Testis (tissue), 3 donors: ENCODE measurements around the gene ANTXR2. TPM values are rescaled to one million over a fixed set of nuclear protein-coding genes. Genes with fewer than 3 reads are reported as not detected.
"Not testable (repeated sequence)": the region's sequence is repeated elsewhere in the genome, so short reads cannot be mapped to it uniquely, and the experiment has no call there.

Source experiments
- DNase-seq: peaks from one replicate; pipeline ENCODE4 v3.0.0-alpha.2; 2019
- H3K27ac ChIP-seq, 2 donors: fragments of 200-600 bp; sonication (generic); one replicate each; pipeline ENCODE4 v1.5.1; 2019
- H3K27me3 ChIP-seq: fragments of 200-600 bp; sonication (generic); one replicate; pipeline ENCODE4 v1.5.1; 2019
- H3K36me3 ChIP-seq: fragments of 200-600 bp; sonication (generic); one replicate; pipeline ENCODE4 v1.5.1; 2017; ENCODE audit warnings: low read depth; ENCODE audit errors: missing control alignments
- H3K4me1 ChIP-seq: fragments of 200-600 bp; sonication (generic); one replicate; pipeline ENCODE4 v1.5.1; 2019
- H3K4me3 ChIP-seq, 2 donors: fragments of 200-600 bp; sonication (generic); one replicate each; pipeline ENCODE4 v1.5.1; 2017 to 2019
- H3K9me3 ChIP-seq: fragments of 200-600 bp; sonication (generic); one replicate; pipeline ENCODE4 v1.5.1; 2017
- POLR2A ChIP-seq: fragments of 450-650 bp; IDR thresholded peaks from one replicate; pipeline ENCODE4 v1.6.1; 2017; ENCODE audit warnings: antibody characterized with exemption, mild to moderate bottlenecking, moderate library complexity
- WGBS, 2 donors: methylation state at CpG; one replicate each; pipeline ENCODE4 v1.1.5; 2018; 5-methylcytosine and 5-hydroxymethylcytosine counted together
- intact Hi-C: fragments of 100-400 bp; cut with DNase I; formaldehyde crosslinking; loops from one replicate; pipeline ENCODE4 v1.15.1; 2023; ENCODE audit warnings: low total_unique reads
- polyA plus RNA-seq: library from polyadenylated mRNA; stranded (reverse); fragments of 350-450 nt; fragmentation: Illumina TruSeq; extraction: RNeasy Lipid Tissue Mini Kit (QIAGEN cat#74804); gene quantifications from one replicate; pipeline ENCODE4 v1.2.3, GENCODE V29; 2014; ENCODE audit warnings: low read depth, low replicate concordance; ENCODE audit not compliant: insufficient read depth
- total RNA-seq, 2 donors: library from RNA; depleted of rRNA; stranded (reverse); fragments of >200 nt; gene quantifications; one replicate each; pipeline ENCODE4 v1.2.3, GENCODE V29; 2016
- TF ChIP-seq, protein P1 (sequence below), 3 experiments: fragments of 450-650 bp in 2 of 3; fragments of 200-600 bp in 1 of 3; sonication (generic) in 1 of 3; IDR thresholded peaks; one replicate each; pipeline ENCODE4 v1.5.1; 2016 to 2019; ENCODE audit warnings: antibody characterized with exemption in 3 of 3, mild to moderate bottlenecking in 2 of 3, moderate library complexity in 1 of 3

ANTXR2 gene
- total and polyA plus RNA-seq, 3 donors from 2014 or later: 23.8 to 30.8 (median 30.4) TPM

DNA sequence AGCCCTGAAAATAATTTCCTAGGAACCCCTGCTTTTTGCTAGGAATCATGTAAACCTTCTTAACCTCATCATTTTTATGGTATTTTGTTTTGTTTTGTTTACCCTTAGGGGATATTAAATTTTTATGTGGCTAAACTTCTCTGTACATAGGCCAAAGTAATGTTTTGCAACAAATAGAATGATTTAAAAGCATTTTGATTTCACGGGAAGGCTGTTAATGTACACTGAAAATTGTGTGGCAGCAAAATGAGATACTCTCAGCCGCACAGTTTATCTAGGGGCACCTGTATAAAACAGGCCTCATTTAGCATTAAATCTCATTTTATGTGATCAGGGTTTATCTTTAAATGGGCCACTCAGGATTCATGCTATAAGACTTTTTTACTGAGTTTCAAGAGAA lies 175.0 kb downstream of the ANTXR2 start:
- no peaks in the 10 kb centered on the region for H3K4me1 ChIP-seq
- no peak for DNase-seq
- no peak overlapping the region for H3K4me3 ChIP-seq
- intact Hi-C loops: no loop called here
- TF ChIP-seq, protein P1, sequence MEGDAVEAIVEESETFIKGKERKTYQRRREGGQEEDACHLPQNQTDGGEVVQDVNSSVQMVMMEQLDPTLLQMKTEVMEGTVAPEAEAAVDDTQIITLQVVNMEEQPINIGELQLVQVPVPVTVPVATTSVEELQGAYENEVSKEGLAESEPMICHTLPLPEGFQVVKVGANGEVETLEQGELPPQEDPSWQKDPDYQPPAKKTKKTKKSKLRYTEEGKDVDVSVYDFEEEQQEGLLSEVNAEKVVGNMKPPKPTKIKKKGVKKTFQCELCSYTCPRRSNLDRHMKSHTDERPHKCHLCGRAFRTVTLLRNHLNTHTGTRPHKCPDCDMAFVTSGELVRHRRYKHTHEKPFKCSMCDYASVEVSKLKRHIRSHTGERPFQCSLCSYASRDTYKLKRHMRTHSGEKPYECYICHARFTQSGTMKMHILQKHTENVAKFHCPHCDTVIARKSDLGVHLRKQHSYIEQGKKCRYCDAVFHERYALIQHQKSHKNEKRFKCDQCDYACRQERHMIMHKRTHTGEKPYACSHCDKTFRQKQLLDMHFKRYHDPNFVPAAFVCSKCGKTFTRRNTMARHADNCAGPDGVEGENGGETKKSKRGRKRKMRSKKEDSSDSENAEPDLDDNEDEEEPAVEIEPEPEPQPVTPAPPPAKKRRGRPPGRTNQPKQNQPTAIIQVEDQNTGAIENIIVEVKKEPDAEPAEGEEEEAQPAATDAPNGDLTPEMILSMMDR (IDR thresholded peaks at IDR 0.05): no peak
- no peak for TF ChIP-seq POLR2A
- no peaks in the 10 kb centered on the region for H3K36me3 ChIP-seq
- WGBS, 2 donors: 71 to 85% methylated on average over 2 of the region's 2 CpGs
- H3K27ac ChIP-seq: no peak overlapping the region
- H3K27me3 ChIP-seq: no peaks in the 10 kb centered on the region
- H3K9me3 ChIP-seq: no peaks in the 10 kb centered on the region

DNA sequence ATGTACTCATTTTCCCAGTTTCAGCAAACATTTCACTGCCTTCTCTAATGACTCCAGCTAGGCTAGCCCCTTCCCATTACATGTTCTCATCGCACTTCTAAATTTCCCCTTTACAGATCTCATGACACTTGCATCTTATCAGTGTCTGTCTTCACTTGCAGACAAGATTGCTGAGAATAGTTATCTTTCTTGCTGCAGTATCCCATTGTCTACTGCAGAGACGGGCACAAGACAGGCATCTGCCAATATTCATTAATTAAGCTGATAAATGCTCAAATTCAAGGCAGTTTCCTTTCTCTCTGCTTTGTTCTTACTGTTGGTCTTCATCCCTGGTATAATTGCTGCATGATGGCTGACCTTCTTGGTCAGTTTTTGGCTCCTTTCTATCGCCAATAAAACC lies 175.9 kb downstream of the ANTXR2 start:
- Histone ChIP-seq H3K27ac (no peak overlapping the region), H3K4me1 (no peaks in the 10 kb centered on the region), H3K27me3 (no peaks in the 10 kb centered on the region), H3K4me3 (no peak overlapping the region), H3K9me3 (no peaks in the 10 kb centered on the region), H3K36me3 (no peaks in the 10 kb centered on the region)
- intact Hi-C loops: no loop called here
- no peak for DNase-seq
- WGBS, 2 donors: 40 to 44% methylated on average over 3 of the region's 3 CpGs
- TF ChIP-seq, protein P1 (IDR thresholded peaks at IDR 0.05): no peak
- no peak for TF ChIP-seq POLR2A

DNA sequence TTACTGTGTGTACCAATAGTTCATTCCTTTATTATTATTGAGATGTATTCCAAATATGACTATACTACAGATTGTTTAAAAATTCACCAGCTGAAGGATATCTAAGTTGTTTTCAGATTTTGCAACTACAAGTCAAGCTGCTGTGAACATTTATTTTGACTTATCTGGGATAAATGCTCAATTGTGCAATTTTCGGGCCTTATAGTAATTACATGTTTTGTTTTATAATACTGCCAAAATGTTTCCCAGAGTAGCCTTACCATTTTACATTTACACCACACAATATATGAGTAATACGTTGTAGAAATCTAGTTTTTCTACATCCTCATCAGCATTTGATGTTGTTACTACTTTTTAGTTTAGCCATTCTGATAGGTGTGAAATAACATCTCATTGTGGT lies 179.6 kb downstream of the ANTXR2 start:
- no peaks in the 10 kb centered on the region for H3K27me3 ChIP-seq
- H3K4me1 ChIP-seq: no peaks in the 10 kb centered on the region
- no peak for TF ChIP-seq POLR2A
- TF ChIP-seq, protein P1 (IDR thresholded peaks at IDR 0.05): no peak
- no peak overlapping the region for H3K27ac ChIP-seq
- intact Hi-C loops: no loop called here
- H3K36me3 ChIP-seq: no peaks in the 10 kb centered on the region
- DNase-seq: no peak
- WGBS, 2 donors: 88 to 89% methylated on average over 2 of the region's 2 CpGs
- H3K4me3 ChIP-seq: no peak overlapping the region
- no peaks in the 10 kb centered on the region for H3K9me3 ChIP-seq

DNA sequence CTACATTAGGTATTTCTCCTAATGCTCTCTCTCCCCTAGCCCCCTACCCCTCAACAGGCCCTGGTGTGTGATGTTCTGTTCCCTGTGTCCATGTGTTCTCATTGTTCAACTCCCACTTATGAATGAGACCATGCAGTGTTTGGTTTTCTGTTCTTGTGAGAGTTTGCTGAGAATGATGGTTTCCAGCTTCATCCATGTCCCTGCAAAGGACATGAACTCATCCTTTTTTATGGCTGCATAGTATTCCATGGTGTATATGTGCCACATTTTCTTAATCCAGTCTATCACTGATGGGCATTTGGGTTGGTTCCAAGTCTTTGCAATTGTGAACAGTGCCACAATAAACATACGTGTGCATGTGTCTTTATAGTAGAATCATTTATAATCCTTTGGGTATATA lies 184.0 kb downstream of the ANTXR2 start:
- H3K36me3 ChIP-seq, H3K27me3 ChIP-seq, H3K4me1 ChIP-seq, H3K9me3 ChIP-seq, H3K4me3 ChIP-seq, H3K27ac ChIP-seq, intact Hi-C loops, DNase-seq: not testable (repeated sequence)
- WGBS, 2 donors: 95 to 100% methylated on average over 1 of the region's 1 CpG

DNA sequence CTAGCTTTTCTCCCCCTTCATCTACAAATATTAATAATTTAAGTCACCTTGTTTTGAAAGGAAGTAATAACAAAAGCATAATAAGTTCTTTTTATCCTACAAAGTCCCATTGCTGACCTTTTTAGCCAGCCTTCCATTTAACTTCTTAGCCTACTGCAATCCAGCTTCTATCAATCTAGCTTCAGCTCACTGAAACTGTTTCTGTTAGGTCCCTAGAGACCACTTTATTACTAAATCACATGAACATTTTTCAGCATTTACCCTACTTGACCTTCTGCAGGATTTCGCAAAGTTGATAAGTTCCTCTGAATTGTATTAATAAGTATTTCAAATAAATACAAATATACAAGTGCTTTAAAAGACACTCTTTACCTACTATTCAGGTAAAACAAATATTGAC lies 186.5 kb downstream of the ANTXR2 start:
- Histone ChIP-seq H3K27me3 (no peaks in the 10 kb centered on the region), H3K27ac (no peak overlapping the region), H3K9me3 (no peaks in the 10 kb centered on the region), H3K36me3 (no peaks in the 10 kb centered on the region), H3K4me3 (no peak overlapping the region), H3K4me1 (no peaks in the 10 kb centered on the region)
- DNase-seq: no peak
- intact Hi-C loops: no loop called here
- WGBS, 2 donors: 86 to 89% methylated on average over 1 of the region's 1 CpG
- TF ChIP-seq POLR2A: no peak
- TF ChIP-seq, protein P1 (IDR thresholded peaks at IDR 0.05): no peak
